AG04450 (cell line): ENCODE data around the gene ADCY4. TPM values are rescaled to one million over a fixed set of nuclear protein-coding genes. Genes with fewer than 3 reads are reported as not detected.

Experiments
- CTCF ChIA-PET: fragments of 300-600, 350-600 bp; formaldehyde crosslinking; extraction: SDS; loops from one replicate; lab custom pipeline; 2022; ENCODE audit warnings: antibody characterized with exemption, inconsistent platforms; lab: Charles Lee
- POLR2A ChIA-PET: fragments of 350-600 bp; formaldehyde crosslinking; extraction: SDS; loops from one replicate; lab custom pipeline; 2021; ENCODE audit warnings: antibody characterized with exemption, inconsistent platforms; lab: Yijun Ruan, JAX
- DNase-seq: peaks from one replicate; pipeline ENCODE4 v3.0.0-alpha.2; 2011; ENCODE audit warnings: low read depth, low spot score
- H3K27ac ChIP-seq: one replicate; pipeline ENCODE4 v1.5.1; 2012; ENCODE audit warnings: low read depth, low read length, control low read depth
- H3K27me3 ChIP-seq: one replicate; pipeline ENCODE4 v1.6.0; 2012; ENCODE audit warnings: low read length; ENCODE audit not compliant: control insufficient read depth, insufficient read depth
- H3K4me3 ChIP-seq: 2 replicates; pipeline ENCODE4 v1.5.1; 2011; ENCODE audit warnings: mild to moderate bottlenecking, low read depth, low read length, control low read depth
- H3K9me3 ChIP-seq: 2 replicates; pipeline ENCODE4 v1.5.1; 2012; ENCODE audit warnings: low read length; ENCODE audit not compliant: control insufficient read depth, insufficient read depth
- CTCF ChIP-seq: IDR thresholded peaks from 2 replicates; pipeline ENCODE4 v1.5.1; 2011; ENCODE audit warnings: low read depth, low read length, control low read depth, inconsistent platforms
- polyA plus RNA-seq: library from polyadenylated mRNA; depleted of rRNA; stranded (reverse); fragments of >200 nt; gene quantifications from 2 replicates; pipeline ENCODE4 v1.2.3, GENCODE V29; 2011

ADCY4 gene
- polyA plus RNA-seq, 1 experiment, result 0.04 TPM

GRCh38 chr14:24316597-24316950, 18.3 kb downstream of the ADCY4 start:
- H3K4me3 ChIP-seq, result no peak overlapping the region
- H3K27me3 ChIP-seq, result peaks cover 16% of the 10 kb centered on the region
- H3K9me3 ChIP-seq, result peaks cover 6% of the 10 kb centered on the region; the same call in 1 of the 2 replicates
- ChIA-PET CTCF (interaction anchor here (1.2 kb wide), 1 partner anchor 8 kb away, joined by 5 read pairs; the partner anchor contains the start of gene CIDEB), POLR2A (no interaction called here)
- TF ChIP-seq CTCF, result no peak
- DNase-seq, result no peak
- no peak overlapping the region for H3K27ac ChIP-seq

- no peak for DNase-seq
- CTCF ChIA-PET, result interaction anchor here (1.2 kb wide), 1 partner anchor 8 kb away, joined by 5 read pairs; the partner anchor contains the start of gene CIDEB
- Histone ChIP-seq H3K9me3 (peaks cover 6% of the 10 kb centered on the region; the same call in 1 of the 2 replicates), H3K27me3 (peaks cover 14% of the 10 kb centered on the region), H3K27ac (no peak overlapping the region), H3K4me3 (no peak overlapping the region)
- POLR2A ChIA-PET, result no interaction called here
- no peak for TF ChIP-seq CTCF
These were observed 18.9 kb downstream of the ADCY4 start for GRCh38 chr14:24315807-24316596.

DNA sequence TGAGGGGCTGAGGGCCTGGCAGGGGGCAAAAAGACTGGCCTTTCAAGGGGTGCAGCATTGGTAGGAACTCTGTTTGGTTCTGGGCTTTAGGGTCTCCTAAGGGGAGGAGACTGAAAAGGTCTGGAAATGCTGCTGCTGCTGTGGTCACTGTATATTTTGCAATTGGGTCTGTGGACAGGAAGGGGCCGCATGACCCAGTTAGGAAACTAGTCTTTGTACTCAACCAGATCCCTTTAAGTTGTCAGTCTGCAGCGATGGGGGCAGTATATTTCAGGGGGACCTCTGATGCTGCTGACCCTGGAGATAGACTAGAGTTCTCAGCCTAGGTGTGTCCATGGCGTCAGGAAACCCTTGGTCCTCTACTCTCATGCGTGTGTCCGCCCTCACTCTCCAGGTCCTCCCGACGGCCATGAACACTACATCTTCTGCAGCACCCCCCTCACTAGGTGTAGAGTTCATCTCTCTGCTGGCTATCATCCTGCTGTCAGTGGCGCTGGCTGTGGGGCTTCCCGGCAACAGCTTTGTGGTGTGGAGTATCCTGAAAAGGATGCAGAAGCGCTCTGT, 19.5 kb downstream of the ADCY4 start:
- CTCF ChIA-PET, result no interaction called here
- POLR2A ChIA-PET, result no interaction called here
- Histone ChIP-seq H3K9me3 (peaks cover 6% of the 10 kb centered on the region; the same call in 1 of the 2 replicates), H3K27me3 (peaks cover 14% of the 10 kb centered on the region), H3K4me3 (no peak overlapping the region), H3K27ac (no peak overlapping the region)
- no peak for DNase-seq
- no peak for TF ChIP-seq CTCF

GRCh38 chr14:24314377-24315193, 20.3 kb downstream of the ADCY4 start:
- Histone ChIP-seq H3K9me3 (peaks cover 6% of the 10 kb centered on the region; the same call in 1 of the 2 replicates), H3K4me3 (no peak overlapping the region), H3K27ac (no peak overlapping the region), H3K27me3 (peaks cover 13% of the 10 kb centered on the region)
- no peak for TF ChIP-seq CTCF
- POLR2A ChIA-PET, result no interaction called here
- CTCF ChIA-PET, result interaction anchor here (1.2 kb wide), 1 partner anchor 18 kb away, joined by 4 read pairs; no protein-coding TSS in a partner anchor
- no peak for DNase-seq
